T-cell (primary cell): ENCODE data around the gene PCDHGA8. TPM values are rescaled to one million over a fixed set of nuclear protein-coding genes. Genes with fewer than 3 reads are reported as not detected.

Experiments used
- total RNA-seq, 35 experiments: library from RNA in 6 of 35; stranded (reverse) in 6 of 35; fragments of 120-200 nt in 1 of 35; gene quantifications; one replicate each; pipeline versions ENCODE4 v1.2.1 to v1.2.4 and lab custom pipeline; 2013 to 2026

The PCDHGA8 gene
- total RNA-seq, 5 donors from 2014 or later (not counting 1 experiment from before 2014, with no cell fraction given): 0.05 to 0.13 (median 0.09) TPM; not detected in 2

Other genes with a start within 250 kb of the PCDHGA8 start
- gene PCDHB6, start 242.6 kb upstream of the PCDHGA8 start, total RNA-seq: not detected
- not detected for gene PCDHB7, start 220.0 kb upstream of the PCDHGA8 start, total RNA-seq
- gene PCDHB8, start 214.8 kb upstream of the PCDHGA8 start, total RNA-seq: not detected
- gene PCDHB16, start 210.2 kb upstream of the PCDHGA8 start, total RNA-seq: not detected
- under 1 TPM in 3 of 5 donors, not detected in 2; 0.09 to 0.26 (median 0.23) TPM for gene PCDHB9, start 205.5 kb upstream of the PCDHGA8 start, total RNA-seq
- gene PCDHB10, start 200.3 kb upstream of the PCDHGA8 start, total RNA-seq: not detected
- not detected for gene PCDHB11, start 193.0 kb upstream of the PCDHGA8 start, total RNA-seq
- gene PCDHB12, start 183.9 kb upstream of the PCDHGA8 start, total RNA-seq: not detected
- gene PCDHB13, start 178.7 kb upstream of the PCDHGA8 start, total RNA-seq: under 1 TPM in 1 of 5 donors, not detected in 4; 0.06 TPM
- under 1 TPM in 1 of 5 donors, not detected in 4; 0.12 TPM for gene PCDHB14, start 169.3 kb upstream of the PCDHGA8 start, total RNA-seq
- under 1 TPM in 2 of 5 donors, not detected in 3; 0.12 to 0.16 TPM for gene PCDHB15, start 147.2 kb upstream of the PCDHGA8 start, total RNA-seq
- 1 to 10 TPM in 2 of 5 donors, under 1 TPM in 2, not detected in 1; 0.49 to 2.0 (median 0.97) TPM for gene SLC25A2, start 88.6 kb upstream of the PCDHGA8 start, total RNA-seq
- gene TAF7, start 71.8 kb upstream of the PCDHGA8 start, total RNA-seq: 100 to 1,000 TPM in 3 of 5 donors, 10 to 100 TPM in 2; 83.7 to 103 (median 101) TPM
- under 1 TPM in 4 of 5 donors, not detected in 1; 0.16 to 0.38 (median 0.31) TPM for gene PCDHGA1, start 62.1 kb upstream of the PCDHGA8 start, total RNA-seq
- gene PCDHGA2, start 53.9 kb upstream of the PCDHGA8 start, total RNA-seq: under 1 TPM in 2 of 5 donors, not detected in 3; 0.13 to 0.15 TPM
- gene PCDHGA3, start 48.8 kb upstream of the PCDHGA8 start, total RNA-seq: under 1 TPM in 2 of 5 donors, not detected in 3; 0.09 to 0.20 TPM
- under 1 TPM in 2 of 5 donors, not detected in 3; 0.13 to 0.19 TPM for gene PCDHGB1, start 42.5 kb upstream of the PCDHGA8 start, total RNA-seq
- under 1 TPM in 4 of 5 donors, not detected in 1; 0.18 to 0.37 (median 0.28) TPM for gene PCDHGA4, start 37.6 kb upstream of the PCDHGA8 start, total RNA-seq
- under 1 TPM; 0.16 to 0.62 (median 0.47) TPM for gene PCDHGB2, start 32.6 kb upstream of the PCDHGA8 start, total RNA-seq
- under 1 TPM in 3 of 5 donors, not detected in 2; 0.06 to 0.43 (median 0.41) TPM for gene PCDHGA5, start 28.5 kb upstream of the PCDHGA8 start, total RNA-seq
- under 1 TPM; 0.20 to 0.85 (median 0.41) TPM for gene PCDHGB3, start 22.4 kb upstream of the PCDHGA8 start, total RNA-seq
- gene PCDHGA6, start 18.7 kb upstream of the PCDHGA8 start, total RNA-seq: under 1 TPM; 0.19 to 0.64 (median 0.28) TPM
- under 1 TPM; 0.16 to 0.53 (median 0.21) TPM for gene PCDHGA7, start 9.9 kb upstream of the PCDHGA8 start, total RNA-seq
- gene PCDHGB4, start 4.9 kb upstream of the PCDHGA8 start, total RNA-seq: under 1 TPM; 0.09 to 0.29 (median 0.19) TPM
- under 1 TPM; 0.26 to 0.96 (median 0.39) TPM for gene PCDHGB5, start 5.3 kb downstream of the PCDHGA8 start, total RNA-seq
- gene PCDHGA9, start 10.1 kb downstream of the PCDHGA8 start, total RNA-seq: under 1 TPM in 4 of 5 donors, not detected in 1; 0.14 to 0.26 (median 0.19) TPM
- gene PCDHGB6, start 15.4 kb downstream of the PCDHGA8 start, total RNA-seq: under 1 TPM in 4 of 5 donors, not detected in 1; 0.19 to 0.59 (median 0.37) TPM
- under 1 TPM; 0.10 to 0.53 (median 0.32) TPM for gene PCDHGA10, start 20.4 kb downstream of the PCDHGA8 start, total RNA-seq
- under 1 TPM; 0.16 to 0.33 (median 0.22) TPM for gene PCDHGB7, start 25.0 kb downstream of the PCDHGA8 start, total RNA-seq
- gene PCDHGA11, start 28.4 kb downstream of the PCDHGA8 start, total RNA-seq: under 1 TPM in 4 of 5 donors, not detected in 1; 0.06 to 0.44 (median 0.11) TPM
- gene PCDHGA12, start 37.9 kb downstream of the PCDHGA8 start, total RNA-seq: under 1 TPM in 4 of 5 donors, not detected in 1; 0.09 to 0.53 (median 0.22) TPM
- gene PCDHGC3, start 83.3 kb downstream of the PCDHGA8 start, total RNA-seq: under 1 TPM in 4 of 5 donors, not detected in 1; 0.12 to 0.30 (median 0.24) TPM
- gene PCDHGC4, start 92.4 kb downstream of the PCDHGA8 start, total RNA-seq: under 1 TPM in 2 of 5 donors, not detected in 3; 0.18 to 0.51 TPM
- not detected for gene PCDHGC5, start 96.4 kb downstream of the PCDHGA8 start, total RNA-seq
- gene DIAPH1, start 226.4 kb downstream of the PCDHGA8 start, total RNA-seq: 100 to 1,000 TPM; 190 to 271 (median 211) TPM
- gene HDAC3, start 244.2 kb downstream of the PCDHGA8 start, total RNA-seq: 10 to 100 TPM; 68.5 to 78.5 (median 73.8) TPM
- 10 to 100 TPM; 15.3 to 30.7 (median 26.0) TPM for gene RELL2, start 244.4 kb downstream of the PCDHGA8 start, total RNA-seq